Measurements from ENCODE around the gene RNF144A.

DNA sequence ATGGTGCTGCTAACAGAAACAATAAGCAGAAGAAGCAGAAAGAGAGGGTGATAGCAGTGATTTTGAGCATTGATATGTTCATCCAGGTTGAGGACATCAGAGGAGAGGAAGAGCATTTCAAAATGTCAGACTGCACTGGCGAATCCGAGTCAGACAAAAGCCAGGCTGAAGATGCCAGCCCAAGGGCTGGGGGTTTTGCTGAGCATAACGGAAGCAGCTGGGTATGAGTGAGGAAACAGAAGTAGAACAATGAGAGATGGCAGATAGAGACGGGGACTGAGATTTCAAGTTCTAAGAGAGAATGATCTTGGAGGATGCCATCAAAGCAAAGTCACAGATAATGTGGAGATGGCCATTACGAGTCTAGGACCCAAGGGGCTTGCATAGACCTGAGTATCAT is 151.2 kb downstream of the RNF144A start:
- no peak for TF ChIP-seq JUND (IDR thresholded peaks at IDR 0.05; ENCODE audit: low read depth, low read length)
- TF ChIP-seq E2F4 (IDR thresholded peaks at IDR 0.05; ENCODE audit: low read depth, low read length): no peak
- TF ChIP-seq, protein P1, sequence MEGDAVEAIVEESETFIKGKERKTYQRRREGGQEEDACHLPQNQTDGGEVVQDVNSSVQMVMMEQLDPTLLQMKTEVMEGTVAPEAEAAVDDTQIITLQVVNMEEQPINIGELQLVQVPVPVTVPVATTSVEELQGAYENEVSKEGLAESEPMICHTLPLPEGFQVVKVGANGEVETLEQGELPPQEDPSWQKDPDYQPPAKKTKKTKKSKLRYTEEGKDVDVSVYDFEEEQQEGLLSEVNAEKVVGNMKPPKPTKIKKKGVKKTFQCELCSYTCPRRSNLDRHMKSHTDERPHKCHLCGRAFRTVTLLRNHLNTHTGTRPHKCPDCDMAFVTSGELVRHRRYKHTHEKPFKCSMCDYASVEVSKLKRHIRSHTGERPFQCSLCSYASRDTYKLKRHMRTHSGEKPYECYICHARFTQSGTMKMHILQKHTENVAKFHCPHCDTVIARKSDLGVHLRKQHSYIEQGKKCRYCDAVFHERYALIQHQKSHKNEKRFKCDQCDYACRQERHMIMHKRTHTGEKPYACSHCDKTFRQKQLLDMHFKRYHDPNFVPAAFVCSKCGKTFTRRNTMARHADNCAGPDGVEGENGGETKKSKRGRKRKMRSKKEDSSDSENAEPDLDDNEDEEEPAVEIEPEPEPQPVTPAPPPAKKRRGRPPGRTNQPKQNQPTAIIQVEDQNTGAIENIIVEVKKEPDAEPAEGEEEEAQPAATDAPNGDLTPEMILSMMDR (IDR thresholded peaks at IDR 0.05 in 2 of 3, conservative IDR thresholded peaks at IDR 0.05 in 1 of 3; ENCODE audit: control insufficient read depth in 2 of 3, extremely low read depth in 1 of 3, insufficient read depth in 1 of 3, low read depth in 3 of 3, low read length in 3 of 3): no peak
- no peak for TF ChIP-seq POLR2AphosphoS5 (IDR thresholded peaks at IDR 0.05; ENCODE audit: low read length)
- TF ChIP-seq POLR2A (IDR thresholded peaks at IDR 0.05; ENCODE audit: low read depth, low read length): no peak
- no peak for TF ChIP-seq EGR1 (IDR thresholded peaks at IDR 0.05; ENCODE audit: borderline replicate concordance in 1 of 2, low read depth in 2 of 2, low read length in 2 of 2)
- TF ChIP-seq EZH2 (IDR thresholded peaks at IDR 0.05; ENCODE audit: borderline replicate concordance, control insufficient read depth, low read depth, low read length): no peak
- TF ChIP-seq RAD51 (IDR thresholded peaks at IDR 0.05): no peak
